ENCODE data around the gene ZNF469.

Gene ZNF469

DNA sequence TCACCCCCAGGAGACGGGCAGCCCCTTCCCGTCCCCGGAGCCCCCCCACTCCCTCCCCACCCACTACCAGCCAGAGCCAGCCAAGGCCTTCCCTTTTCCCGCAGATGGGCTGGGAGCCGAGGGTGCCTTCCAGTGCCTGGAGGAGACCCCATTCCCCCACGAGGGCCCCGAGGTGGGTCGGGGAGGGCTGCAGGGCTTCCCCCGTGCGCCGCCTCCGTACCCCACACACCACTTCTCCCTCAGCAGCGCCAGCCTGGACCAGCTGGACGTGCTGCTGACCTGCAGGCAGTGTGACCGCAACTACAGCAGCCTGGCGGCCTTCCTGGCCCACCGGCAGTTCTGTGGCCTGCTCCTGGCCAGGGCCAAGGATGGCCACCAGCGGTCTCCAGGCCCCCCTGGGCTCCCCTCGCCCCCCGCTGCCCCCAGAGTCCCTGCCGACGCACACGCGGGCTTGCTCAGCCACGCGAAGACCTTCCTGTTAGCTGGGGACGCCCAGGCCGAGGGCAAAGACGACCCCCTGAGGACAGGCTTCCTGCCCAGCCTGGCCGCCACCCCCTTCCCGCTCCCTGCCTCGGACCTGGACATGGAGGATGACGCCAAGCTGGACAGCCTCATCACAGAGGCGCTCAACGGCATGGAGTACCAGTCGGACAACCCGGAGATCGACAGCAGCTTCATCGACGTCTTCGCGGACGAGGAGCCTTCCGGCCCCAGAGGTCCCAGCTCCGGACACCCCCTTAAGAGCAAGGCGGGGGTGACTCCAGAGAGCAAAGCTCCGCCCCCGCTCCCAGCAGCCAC lies 46.8 kb downstream of the ZNF469 start:
- DNase-seq (ENCODE audit: low spot score in 2 of 2) (no peak), ATAC-seq (ENCODE audit: low read depth) (no peak)
- peak overlapping the region; percentile 74 for H3K4me3 Mint-ChIP-seq
- no peaks in the 10 kb centered on the region for H3K36me3 Mint-ChIP-seq
- peaks cover 7% of the 10 kb centered on the region for H3K4me1 Mint-ChIP-seq
- H3K9me3 Mint-ChIP-seq: no peaks in the 10 kb centered on the region
- no peak overlapping the region for H3K27ac Mint-ChIP-seq
- H3K27me3 Mint-ChIP-seq: no peaks in the 10 kb centered on the region

GRCh38 chr16:88430185-88430523 lies 47.4 kb downstream of the ZNF469 start:
- Mint-ChIP-seq H3K27me3 (no peaks in the 10 kb centered on the region), H3K27ac (no peak overlapping the region), H3K36me3 (no peaks in the 10 kb centered on the region), H3K9me3 (no peaks in the 10 kb centered on the region), H3K4me1 (peaks cover 4% of the 10 kb centered on the region), H3K4me3 (peak overlapping the region; percentile 74)
- ATAC-seq (ENCODE audit: low read depth) (peak; percentile 42), DNase-seq (ENCODE audit: low spot score in 2 of 2) (no peak)

DNA sequence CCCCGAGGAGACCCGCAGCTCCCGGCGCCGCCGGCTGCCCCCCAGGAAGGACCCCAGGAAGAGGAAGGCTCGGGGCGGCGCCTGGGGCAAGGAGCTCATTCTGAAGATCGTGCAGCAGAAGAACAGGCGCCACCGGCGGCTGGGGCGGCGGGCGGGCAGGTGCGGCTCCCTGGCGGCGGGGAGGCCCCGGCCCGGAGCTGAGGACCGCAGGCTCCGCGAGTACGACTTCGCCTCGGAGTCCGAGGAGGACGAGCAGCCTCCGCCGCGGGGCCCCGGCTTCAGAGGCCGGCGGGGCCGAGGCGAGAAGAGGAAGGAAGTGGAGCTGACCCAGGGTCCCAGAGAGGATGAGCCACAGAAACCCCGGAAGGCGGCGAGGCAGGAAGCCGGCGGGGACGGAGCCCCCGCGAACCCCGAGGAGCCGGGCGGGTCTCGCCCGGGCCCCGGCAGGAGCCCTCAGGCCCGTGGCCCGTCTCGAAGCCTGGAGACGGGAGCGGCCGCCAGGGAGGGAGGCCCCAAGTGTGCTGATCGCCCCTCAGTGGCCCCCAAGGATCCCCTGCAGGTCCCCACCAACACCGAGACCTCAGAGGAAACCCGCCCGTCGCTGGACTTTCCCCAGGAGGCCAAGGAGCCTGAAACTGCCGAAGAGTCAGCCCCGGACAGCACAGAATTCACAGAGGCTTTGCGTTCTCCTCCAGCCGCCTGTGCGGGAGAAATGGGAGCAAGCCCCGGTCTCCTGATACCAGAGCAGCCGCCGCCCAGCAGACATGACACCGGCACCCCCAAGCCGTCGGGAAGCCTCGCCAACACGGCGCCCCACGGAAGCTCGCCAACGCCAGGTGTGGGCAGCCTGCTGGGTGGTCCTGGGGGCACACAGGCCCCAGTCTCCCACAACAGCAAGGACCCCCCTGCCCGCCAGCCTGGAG lies 48.0 kb downstream of the ZNF469 start:
- Mint-ChIP-seq H3K36me3 (no peaks in the 10 kb centered on the region), H3K27ac (no peak overlapping the region), H3K27me3 (no peaks in the 10 kb centered on the region), H3K9me3 (no peaks in the 10 kb centered on the region), H3K4me1 (peaks cover 3% of the 10 kb centered on the region), H3K4me3 (peak overlapping the region; percentile 75)
- DNase-seq (ENCODE audit: low spot score in 2 of 2): peak; percentile 52 to 70
- ATAC-seq (ENCODE audit: low read depth): peak; percentile 75

DNA sequence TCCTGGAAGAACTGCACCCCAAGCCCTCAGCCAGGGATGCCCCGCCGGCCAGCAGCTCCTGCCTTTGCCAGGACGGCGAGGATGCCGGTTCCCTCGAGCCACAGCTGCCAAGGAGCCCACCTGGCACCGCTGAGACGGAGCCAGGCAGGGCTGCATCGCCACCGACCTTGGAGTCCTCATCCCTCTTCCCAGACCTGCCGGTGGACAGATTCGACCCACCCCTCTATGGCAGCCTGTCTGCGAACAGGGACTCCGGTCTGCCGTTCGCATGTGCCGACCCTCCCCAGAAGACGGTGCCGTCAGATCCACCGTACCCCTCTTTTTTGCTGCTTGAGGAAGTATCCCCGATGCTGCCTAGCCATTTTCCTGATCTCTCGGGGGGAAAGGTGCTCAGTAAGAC lies 48.9 kb downstream of the ZNF469 start:
- H3K36me3 Mint-ChIP-seq: no peaks in the 10 kb centered on the region
- peak overlapping the region; percentile 28 for H3K27ac Mint-ChIP-seq
- ATAC-seq (ENCODE audit: low read depth): no peak
- H3K9me3 Mint-ChIP-seq: no peaks in the 10 kb centered on the region
- H3K4me1 Mint-ChIP-seq: peaks cover 3% of the 10 kb centered on the region
- H3K4me3 Mint-ChIP-seq: peak overlapping the region; percentile 75
- H3K27me3 Mint-ChIP-seq: no peaks in the 10 kb centered on the region
- no peak for DNase-seq (ENCODE audit: low spot score in 2 of 2)

- DNase-seq (ENCODE audit: low spot score in 2 of 2) (no peak), ATAC-seq (ENCODE audit: low read depth) (no peak)
- H3K36me3 Mint-ChIP-seq: no peaks in the 10 kb centered on the region
- H3K27ac Mint-ChIP-seq: no peak overlapping the region
- no peaks in the 10 kb centered on the region for H3K27me3 Mint-ChIP-seq
- H3K4me1 Mint-ChIP-seq: peaks cover 3% of the 10 kb centered on the region
- no peak overlapping the region for H3K4me3 Mint-ChIP-seq
- no peaks in the 10 kb centered on the region for H3K9me3 Mint-ChIP-seq
Measured at GRCh38 chr16:88432174-88432573, 49.4 kb downstream of the ZNF469 start.

Data from memory B cell (primary cell).